K562 (cell line): Measurements from ENCODE around the gene UBAC2. TPM values are rescaled to one million over a fixed set of nuclear protein-coding genes. Genes with fewer than 3 reads are reported as not detected.

Experiments
- ATAC-seq: fragments of 200-7000 bp; cut with Tn5 transposase; 3 replicates; pipeline ENCODE4 v1.9.1; 2020; ENCODE audit warnings: moderate library complexity
- BruUV-seq: library from RNA; stranded (reverse); fragments of 400-500 nt; replicated peaks from 2 replicates; lab custom pipeline; 2021; lab: Mats Ljungman, UMichigan
- CTCF ChIA-PET: fragments of 300-600 bp; formaldehyde crosslinking; extraction: SDS; loops from one replicate; lab custom pipeline; 2021; ENCODE audit warnings: low intra/inter-chr PET ratio; lab: Yijun Ruan, JAX
- POLR2A ChIA-PET: fragments of 300-600, 350-650 bp; sonication (Branson Sonifier 250); formaldehyde crosslinking; extraction: SDS; loops from one replicate; lab custom pipeline; 2021; ENCODE audit warnings: antibody characterized with exemption, inconsistent platforms; lab: Yijun Ruan, JAX
- DNase-seq, 4 experiments: peaks; one replicate each; pipeline versions ENCODE4 v3.0.0 to v3.0.0-alpha.2; 2011 to 2018; ENCODE audit warnings: low spot score in 3 of 4, mixed read lengths in 3 of 4; ENCODE audit errors: extremely low read depth in 1 of 4
- FAIRE-seq: peaks from 2 replicates; lab custom pipeline; 2011; peaks lifted over from hg19 to GRCh38; lab: Jason Lieb, UNC
- H2AFZ ChIP-seq: 2 replicates; pipeline ENCODE4 v1.6.0; 2011; ENCODE audit warnings: low read depth, low read length, control low read depth, inconsistent platforms
- H3K27ac ChIP-seq: fragments of 200-600 bp; 3 replicates; pipeline ENCODE4 v1.8.0; 2011; ENCODE audit warnings: low read depth, mild to moderate bottlenecking, control low read depth, inconsistent platforms, low read length, moderate library complexity, mixed read lengths; ENCODE audit errors: extremely low read depth
- H3K27me3 ChIP-seq, 2 experiments: fragments of 300-600 bp in 1 of 2; 2 replicates in 1 of 2; 3 replicates in 1 of 2; pipeline versions ENCODE4 v1.6.0 to v1.8.0; 2011; ENCODE audit warnings: inconsistent platforms in 2 of 2, low read length in 2 of 2, mild to moderate bottlenecking in 1 of 2, mixed read lengths in 1 of 2, moderate library complexity in 1 of 2; ENCODE audit not compliant: control insufficient read depth in 2 of 2, insufficient read depth in 2 of 2
- H3K36me3 ChIP-seq: fragments of 300-600 bp; 3 replicates; pipeline ENCODE4 v1.8.0; 2011; ENCODE audit warnings: mild to moderate bottlenecking, low read length, inconsistent platforms; ENCODE audit not compliant: control insufficient read depth, insufficient read depth
- H3K4me1 ChIP-seq, 2 experiments: fragments of 200-600 bp in 1 of 2; replicated peaks in 1 of 2; 2 replicates in 1 of 2; 3 replicates in 1 of 2; pipeline versions ENCODE4 v1.5.1 to v1.8.0; 2011; ENCODE audit warnings: inconsistent platforms in 2 of 2, low read length in 2 of 2, mild to moderate bottlenecking in 1 of 2, mixed read lengths in 1 of 2, moderate library complexity in 1 of 2; ENCODE audit not compliant: control insufficient read depth in 2 of 2, insufficient read depth in 2 of 2
- H3K4me2 ChIP-seq: 2 replicates; pipeline ENCODE4 v1.6.1; 2011; ENCODE audit warnings: low read length, control low read depth, inconsistent platforms, mixed read lengths; ENCODE audit not compliant: insufficient read depth
- H3K4me3 ChIP-seq: fragments of 200-600 bp; sonication (generic), shearing (Covaris generic); 2 replicates; pipeline ENCODE4 v1.5.1; 2016; ENCODE audit warnings: control low read depth, inconsistent platforms
- H3K79me2 ChIP-seq: fragments of 200-600 bp; 3 replicates; pipeline ENCODE4 v1.8.0; 2011; ENCODE audit warnings: low read length, inconsistent platforms; ENCODE audit not compliant: control insufficient read depth, insufficient read depth
- H3K9ac ChIP-seq, 2 experiments: 2 replicates each; pipeline versions ENCODE4 v1.6.0 to v1.6.1; 2011; ENCODE audit warnings: low read depth in 2 of 2, low read length in 2 of 2, control low read depth in 1 of 2, inconsistent platforms in 1 of 2, mild to moderate bottlenecking in 1 of 2, mixed read lengths in 1 of 2; ENCODE audit not compliant: insufficient read depth in 1 of 2
- H3K9me1 ChIP-seq: one replicate; pipeline ENCODE4 v1.6.0; 2011; ENCODE audit warnings: inconsistent platforms, mild to moderate bottlenecking, low read length, moderate library complexity; ENCODE audit not compliant: control insufficient read depth, insufficient read depth
- H3K9me3 ChIP-seq: replicated peaks from 2 replicates; pipeline ENCODE4 v1.5.1; 2011; ENCODE audit warnings: low read depth, low read length, inconsistent platforms; ENCODE audit not compliant: control insufficient read depth, insufficient read depth
- H4K20me1 ChIP-seq: replicated peaks from 2 replicates; pipeline ENCODE4 v1.6.1; 2011; ENCODE audit warnings: low read length, inconsistent platforms, mixed read lengths; ENCODE audit not compliant: control insufficient read depth, insufficient read depth
- C11orf30 ChIP-seq: fragments of 450-650 bp; IDR thresholded peaks from 2 replicates; pipeline ENCODE4 v1.6.1; 2016; ENCODE audit warnings: low read depth, mild to moderate bottlenecking
- SMAD3 ChIP-seq: fragments of 450-650 bp; formaldehyde crosslinking; conservative IDR thresholded peaks from 2 replicates; pipeline ENCODE4 v1.4.0; 2020; ENCODE audit warnings: mild to moderate bottlenecking
- SMARCA5 ChIP-seq: fragments of 450-650 bp; IDR thresholded peaks from 2 replicates; pipeline ENCODE4 v1.6.1; 2016
- ZKSCAN8 ChIP-seq: fragments of 200-800 bp; sonication (Bioruptor generic); IDR thresholded peaks from 2 replicates; pipeline ENCODE4 v1.6.1; 2016; ENCODE audit warnings: missing genetic modification characterization, missing compliant biosample characterization
- WGBS: fragments of 100-300 bp; shearing (Covaris generic); methylation state at CpG from one replicate; pipeline ENCODE4 v1.1.6; 2016; ENCODE audit warnings: low coverage, mixed read lengths; ENCODE audit not compliant: insufficient coverage; ENCODE audit errors: missing lambda C conversion rate; 5-methylcytosine and 5-hydroxymethylcytosine counted together
- in situ Hi-C: fragments of 300-500 bp; cut with MboI; formaldehyde crosslinking; loops from 4 replicates; pipeline ENCODE4 v1.15.0; 2018; ENCODE audit warnings: inconsistent platforms, mixed read lengths
- intact Hi-C: fragments of 100-400 bp; cut with micrococcal nuclease; formaldehyde crosslinking; loops from 2 replicates; pipeline ENCODE4 v1.14.2; 2022
- polyA plus RNA-seq, 8 experiments: library from polyadenylated mRNA; depleted of rRNA in 4 of 8; stranded (reverse) in 5 of 8; unstranded in 3 of 8; fragments of >200 nt; fragmentation: Nextera tagmentation in 2 of 8; fragmentation: Illumina TruSeq in 1 of 8; extraction: Ambion mirVana in 2 of 8; extraction: Trizol in 1 of 8; gene quantifications; 2 replicates each; pipeline versions ENCODE4 v1.2.1 to v1.2.3, GENCODE V29; 2011 to 2014; ENCODE audit warnings: inconsistent platforms in 1 of 8, missing spikeins in 1 of 8
- total RNA-seq, 7 experiments: library from RNA; depleted of rRNA in 6 of 7; stranded (reverse); fragments of >200 nt in 6 of 7; fragmentation: Illumina TruSeq in 2 of 7; extraction: Trizol in 2 of 7; gene quantifications; 2 replicates each; pipeline versions ENCODE4 v1.2.1 to v1.2.3, GENCODE V29; 2011 to 2021; ENCODE audit warnings: low replicate concordance in 1 of 7
- TF ChIP-seq, protein P1 (sequence below), 2 experiments: fragments of 150-350 bp in 1 of 2; IDR thresholded peaks; 2 replicates each; pipeline ENCODE4 v1.6.1; 2012 to 2016; ENCODE audit warnings: low read depth in 2 of 2, low read length in 2 of 2, mild to moderate bottlenecking in 1 of 2, moderate library complexity in 1 of 2
- TF ChIP-seq, protein P2 (sequence below): fragments of 450-650 bp; formaldehyde crosslinking; IDR thresholded peaks from 2 replicates; pipeline ENCODE4 v1.4.0; 2022; ENCODE audit warnings: mild to moderate bottlenecking, moderate library complexity

UBAC2 gene
- total and polyA plus RNA-seq, 9 of the 15 experiments (the other 6 are each of a cell fraction or from before 2014, with no cell fraction given), result 6.0 to 84.1 (median 32.3) TPM

DNA sequence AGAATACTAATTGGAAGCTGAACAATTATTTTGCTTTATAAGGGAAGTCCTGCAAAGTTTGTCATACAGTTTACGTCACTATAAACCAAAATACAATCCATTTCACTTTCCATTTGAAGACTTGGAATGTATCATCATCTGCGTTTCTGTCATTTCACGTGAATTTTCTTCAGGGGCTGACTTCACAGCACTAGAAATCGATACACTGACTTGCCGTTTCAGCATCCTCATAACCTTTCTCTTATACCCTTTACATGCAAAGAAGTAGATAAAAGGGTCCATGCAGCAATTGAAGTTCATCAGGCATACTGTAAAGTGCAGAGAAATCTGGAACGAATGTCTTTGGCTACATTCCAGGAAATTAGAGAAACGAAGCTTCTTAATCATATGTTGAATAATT is 94.3 kb downstream of the UBAC2 start:
- no peaks in the 10 kb centered on the region for H3K9me1 ChIP-seq
- no peaks in the 10 kb centered on the region for H3K9me3 ChIP-seq
- H3K9ac ChIP-seq, result no peak overlapping the region
- no TSS peak for BruUV-seq
- H4K20me1 ChIP-seq, result no peaks in the 10 kb centered on the region
- peaks cover 5% of the 10 kb centered on the region; the same call in 1 of the 3 replicates for H3K79me2 ChIP-seq
- H3K36me3 ChIP-seq, result peaks cover 16% of the 10 kb centered on the region
- in situ Hi-C loops, result no loop called here
- H2AFZ ChIP-seq, result no peak overlapping the region
- TF ChIP-seq C11orf30 (no peak), ZKSCAN8 (CRISPR knock-in tag) (no peak), SMAD3 (CRISPR knock-in tag) (no peak), SMARCA5 (no peak)
- TF ChIP-seq, protein P1, sequence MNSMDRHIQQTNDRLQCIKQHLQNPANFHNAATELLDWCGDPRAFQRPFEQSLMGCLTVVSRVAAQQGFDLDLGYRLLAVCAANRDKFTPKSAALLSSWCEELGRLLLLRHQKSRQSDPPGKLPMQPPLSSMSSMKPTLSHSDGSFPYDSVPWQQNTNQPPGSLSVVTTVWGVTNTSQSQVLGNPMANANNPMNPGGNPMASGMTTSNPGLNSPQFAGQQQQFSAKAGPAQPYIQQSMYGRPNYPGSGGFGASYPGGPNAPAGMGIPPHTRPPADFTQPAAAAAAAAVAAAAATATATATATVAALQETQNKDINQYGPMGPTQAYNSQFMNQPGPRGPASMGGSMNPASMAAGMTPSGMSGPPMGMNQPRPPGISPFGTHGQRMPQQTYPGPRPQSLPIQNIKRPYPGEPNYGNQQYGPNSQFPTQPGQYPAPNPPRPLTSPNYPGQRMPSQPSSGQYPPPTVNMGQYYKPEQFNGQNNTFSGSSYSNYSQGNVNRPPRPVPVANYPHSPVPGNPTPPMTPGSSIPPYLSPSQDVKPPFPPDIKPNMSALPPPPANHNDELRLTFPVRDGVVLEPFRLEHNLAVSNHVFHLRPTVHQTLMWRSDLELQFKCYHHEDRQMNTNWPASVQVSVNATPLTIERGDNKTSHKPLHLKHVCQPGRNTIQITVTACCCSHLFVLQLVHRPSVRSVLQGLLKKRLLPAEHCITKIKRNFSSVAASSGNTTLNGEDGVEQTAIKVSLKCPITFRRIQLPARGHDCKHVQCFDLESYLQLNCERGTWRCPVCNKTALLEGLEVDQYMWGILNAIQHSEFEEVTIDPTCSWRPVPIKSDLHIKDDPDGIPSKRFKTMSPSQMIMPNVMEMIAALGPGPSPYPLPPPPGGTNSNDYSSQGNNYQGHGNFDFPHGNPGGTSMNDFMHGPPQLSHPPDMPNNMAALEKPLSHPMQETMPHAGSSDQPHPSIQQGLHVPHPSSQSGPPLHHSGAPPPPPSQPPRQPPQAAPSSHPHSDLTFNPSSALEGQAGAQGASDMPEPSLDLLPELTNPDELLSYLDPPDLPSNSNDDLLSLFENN (IDR thresholded peaks at IDR 0.05; ENCODE audit: low read depth in 2 of 2, low read length in 2 of 2), result no peak
- TF ChIP-seq, protein P2, sequence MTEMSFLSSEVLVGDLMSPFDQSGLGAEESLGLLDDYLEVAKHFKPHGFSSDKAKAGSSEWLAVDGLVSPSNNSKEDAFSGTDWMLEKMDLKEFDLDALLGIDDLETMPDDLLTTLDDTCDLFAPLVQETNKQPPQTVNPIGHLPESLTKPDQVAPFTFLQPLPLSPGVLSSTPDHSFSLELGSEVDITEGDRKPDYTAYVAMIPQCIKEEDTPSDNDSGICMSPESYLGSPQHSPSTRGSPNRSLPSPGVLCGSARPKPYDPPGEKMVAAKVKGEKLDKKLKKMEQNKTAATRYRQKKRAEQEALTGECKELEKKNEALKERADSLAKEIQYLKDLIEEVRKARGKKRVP (CRISPR knock-in tag), result no peak
- DNase-seq (no peak), ATAC-seq (no peak), FAIRE-seq (no peak)
- H3K4me1 ChIP-seq, result peaks cover 0 to 5% of the 10 kb centered on the region in 2 experiments; a peak in 1 of 5 replicates
- WGBS, result 81% methylated on average over 4 of the region's 7 CpGs
- H3K27ac ChIP-seq, result no peak overlapping the region
- ChIA-PET CTCF (no interaction called here), POLR2A (no interaction called here)
- no peaks in the 10 kb centered on the region for H3K27me3 ChIP-seq
- H3K4me3 ChIP-seq, result no peak overlapping the region
- intact Hi-C loops, result no loop called here
- H3K4me2 ChIP-seq, result no peak overlapping the region
